Measurements from ENCODE around the gene HIVEP3. TPM values are rescaled to one million over a fixed set of nuclear protein-coding genes. Genes with fewer than 3 reads are reported as not detected.

The HIVEP3 gene
- total and polyA plus RNA-seq, 2 donors (not counting 1 experiment from before 2014, with no cell fraction given) = 2.0 to 5.1 TPM

- H3K27me3 ChIP-seq (replicated peaks in 1 of 4; ENCODE audit: control extremely low read depth in 1 of 4, control insufficient read depth in 3 of 4, insufficient read depth in 4 of 4, low read length in 3 of 4) = no peaks in the 10 kb centered on the region
- H2AFZ ChIP-seq (ENCODE audit: insufficient read depth, low read depth, low read length, poor library complexity, severe bottlenecking) = no peak overlapping the region
- H3K4me3 ChIP-seq (ENCODE audit: control extremely low read depth in 1 of 5, extremely low read depth in 1 of 5, insufficient read depth in 1 of 5, low read depth in 2 of 5, low read length in 4 of 5) = no peak overlapping the region
- ATAC-seq (ENCODE audit: low read depth) (no peak), DNase-seq (no peak)
- POLR2A ChIA-PET = no interaction called here
- H3K4me2 ChIP-seq (replicated peaks; ENCODE audit: low read depth, low read length, poor library complexity, severe bottlenecking) = no peak overlapping the region
- H3K9me3 ChIP-seq (ENCODE audit: control extremely low read depth in 1 of 3, control insufficient read depth in 2 of 3, insufficient read depth in 1 of 3, low read length in 2 of 3) = no peaks in the 10 kb centered on the region
- no peaks in the 10 kb centered on the region for H4K20me1 ChIP-seq (ENCODE audit: control insufficient read depth, insufficient read depth, low read length, poor library complexity, severe bottlenecking)
- no peak for TF ChIP-seq EZH2 (IDR thresholded peaks at IDR 0.05; ENCODE audit: borderline replicate concordance, insufficient read depth, low read depth, low read length, poor library complexity, severe bottlenecking)
- TF ChIP-seq, protein P1, sequence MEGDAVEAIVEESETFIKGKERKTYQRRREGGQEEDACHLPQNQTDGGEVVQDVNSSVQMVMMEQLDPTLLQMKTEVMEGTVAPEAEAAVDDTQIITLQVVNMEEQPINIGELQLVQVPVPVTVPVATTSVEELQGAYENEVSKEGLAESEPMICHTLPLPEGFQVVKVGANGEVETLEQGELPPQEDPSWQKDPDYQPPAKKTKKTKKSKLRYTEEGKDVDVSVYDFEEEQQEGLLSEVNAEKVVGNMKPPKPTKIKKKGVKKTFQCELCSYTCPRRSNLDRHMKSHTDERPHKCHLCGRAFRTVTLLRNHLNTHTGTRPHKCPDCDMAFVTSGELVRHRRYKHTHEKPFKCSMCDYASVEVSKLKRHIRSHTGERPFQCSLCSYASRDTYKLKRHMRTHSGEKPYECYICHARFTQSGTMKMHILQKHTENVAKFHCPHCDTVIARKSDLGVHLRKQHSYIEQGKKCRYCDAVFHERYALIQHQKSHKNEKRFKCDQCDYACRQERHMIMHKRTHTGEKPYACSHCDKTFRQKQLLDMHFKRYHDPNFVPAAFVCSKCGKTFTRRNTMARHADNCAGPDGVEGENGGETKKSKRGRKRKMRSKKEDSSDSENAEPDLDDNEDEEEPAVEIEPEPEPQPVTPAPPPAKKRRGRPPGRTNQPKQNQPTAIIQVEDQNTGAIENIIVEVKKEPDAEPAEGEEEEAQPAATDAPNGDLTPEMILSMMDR (IDR thresholded peaks at IDR 0.05) = no peak
- H3K27me3 Mint-ChIP-seq = no peaks in the 10 kb centered on the region
- no peak overlapping the region for H3K27ac Mint-ChIP-seq
- H3K9me3 Mint-ChIP-seq (ENCODE audit: insufficient read depth) = no peaks in the 10 kb centered on the region
- WGBS (ENCODE audit: insufficient coverage) = 92% methylated on average over 5 of the region's 6 CpGs
- CTCF ChIA-PET = interaction anchor here (0.6 kb wide), 1 partner anchor 301 kb away, joined by 3 read pairs; no protein-coding TSS in a partner anchor
- H3K27ac ChIP-seq (ENCODE audit: low read length in 2 of 2) = no peak overlapping the region
- peaks cover 11% of the 10 kb centered on the region for H3K4me1 Mint-ChIP-seq
- H3K79me2 ChIP-seq (ENCODE audit: control insufficient read depth, insufficient read depth, low read length) = no peaks in the 10 kb centered on the region
- no peaks in the 10 kb centered on the region for H3K36me3 ChIP-seq (replicated peaks in 1 of 2; ENCODE audit: control extremely low read depth in 1 of 2, control insufficient read depth in 1 of 2, extremely low read depth in 1 of 2, insufficient read depth in 2 of 2, low read length in 1 of 2)
- H3K4me1 ChIP-seq (ENCODE audit: control insufficient read depth in 2 of 2, insufficient read depth in 2 of 2, low read length in 2 of 2) = peaks cover 2 to 9% of the 10 kb centered on the region in 2 donors
- intact Hi-C loops (cut with micrococcal nuclease) = no loop called here
- H3K4me3 Mint-ChIP-seq = no peak overlapping the region
- no peak overlapping the region for H3K9ac ChIP-seq (ENCODE audit: low read length)
These were observed 205.0 kb downstream of the HIVEP3 start for GRCh38 chr1:41713557-41714327.

DNA sequence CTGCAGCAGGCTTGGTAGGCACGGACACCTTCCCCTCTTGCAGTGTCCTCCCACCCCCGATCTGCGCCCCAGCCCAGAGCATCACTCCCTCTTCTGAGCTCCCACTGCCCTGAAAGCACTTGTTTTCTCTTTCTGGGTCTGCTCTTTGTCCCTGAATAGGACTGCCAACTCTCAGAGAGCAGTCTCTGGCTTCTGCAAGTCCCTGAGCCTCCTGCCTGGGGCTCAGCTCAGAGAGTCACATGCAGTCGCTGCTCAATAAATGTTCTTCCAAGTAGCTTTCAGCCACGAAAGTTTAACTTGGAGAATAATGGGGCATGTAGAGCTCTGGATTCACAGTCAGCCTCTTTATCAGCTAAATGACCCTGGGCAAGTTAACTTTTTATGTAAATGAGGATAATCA is 205.6 kb downstream of the HIVEP3 start:
- Histone ChIP-seq H3K36me3 (replicated peaks in 1 of 2; ENCODE audit: control extremely low read depth in 1 of 2, control insufficient read depth in 1 of 2, extremely low read depth in 1 of 2, insufficient read depth in 2 of 2, low read length in 1 of 2) (no peaks in the 10 kb centered on the region), H3K27me3 (replicated peaks in 1 of 4; ENCODE audit: control extremely low read depth in 1 of 4, control insufficient read depth in 3 of 4, insufficient read depth in 4 of 4, low read length in 3 of 4) (no peaks in the 10 kb centered on the region), H4K20me1 (ENCODE audit: control insufficient read depth, insufficient read depth, low read length, poor library complexity, severe bottlenecking) (no peaks in the 10 kb centered on the region), H3K27ac (ENCODE audit: low read length in 2 of 2) (no peak overlapping the region), H3K9me3 (ENCODE audit: control extremely low read depth in 1 of 3, control insufficient read depth in 2 of 3, insufficient read depth in 1 of 3, low read length in 2 of 3) (no peaks in the 10 kb centered on the region), H3K4me1 (ENCODE audit: control insufficient read depth in 2 of 2, insufficient read depth in 2 of 2, low read length in 2 of 2) (peaks cover 4 to 10% of the 10 kb centered on the region in 2 donors), H3K4me3 (ENCODE audit: control extremely low read depth in 1 of 5, extremely low read depth in 1 of 5, insufficient read depth in 1 of 5, low read depth in 2 of 5, low read length in 4 of 5) (no peak overlapping the region), H3K9ac (ENCODE audit: low read length) (no peak overlapping the region), H3K4me2 (replicated peaks; ENCODE audit: low read depth, low read length, poor library complexity, severe bottlenecking) (no peak overlapping the region), H3K79me2 (ENCODE audit: control insufficient read depth, insufficient read depth, low read length) (no peaks in the 10 kb centered on the region), H2AFZ (ENCODE audit: insufficient read depth, low read depth, low read length, poor library complexity, severe bottlenecking) (no peak overlapping the region)
- ATAC-seq (ENCODE audit: low read depth) = no peak
- no peak overlapping the region for H3K4me3 Mint-ChIP-seq
- intact Hi-C loops (cut with micrococcal nuclease) = no loop called here
- H3K27ac Mint-ChIP-seq = no peak overlapping the region
- POLR2A ChIA-PET = no interaction called here
- H3K4me1 Mint-ChIP-seq = peaks cover 15% of the 10 kb centered on the region
- H3K9me3 Mint-ChIP-seq (ENCODE audit: insufficient read depth) = no peaks in the 10 kb centered on the region
- WGBS (ENCODE audit: insufficient coverage) = 96% methylated on average over 3 of the region's 5 CpGs
- no peaks in the 10 kb centered on the region for H3K27me3 Mint-ChIP-seq
- CTCF ChIA-PET = interaction anchor here (0.6 kb wide), 1 partner anchor 302 kb away, joined by 3 read pairs; no protein-coding TSS in a partner anchor
- TF ChIP-seq EZH2 (IDR thresholded peaks at IDR 0.05; ENCODE audit: borderline replicate concordance, insufficient read depth, low read depth, low read length, poor library complexity, severe bottlenecking) = no peak
- TF ChIP-seq, protein P1 (IDR thresholded peaks at IDR 0.05) = no peak
- DNase-seq = no peak
